ENCODE measurements around the gene PRAMEF14. TPM values are rescaled to one million over a fixed set of nuclear protein-coding genes. Genes with fewer than 3 reads are reported as not detected.

The PRAMEF14 gene, protein sequence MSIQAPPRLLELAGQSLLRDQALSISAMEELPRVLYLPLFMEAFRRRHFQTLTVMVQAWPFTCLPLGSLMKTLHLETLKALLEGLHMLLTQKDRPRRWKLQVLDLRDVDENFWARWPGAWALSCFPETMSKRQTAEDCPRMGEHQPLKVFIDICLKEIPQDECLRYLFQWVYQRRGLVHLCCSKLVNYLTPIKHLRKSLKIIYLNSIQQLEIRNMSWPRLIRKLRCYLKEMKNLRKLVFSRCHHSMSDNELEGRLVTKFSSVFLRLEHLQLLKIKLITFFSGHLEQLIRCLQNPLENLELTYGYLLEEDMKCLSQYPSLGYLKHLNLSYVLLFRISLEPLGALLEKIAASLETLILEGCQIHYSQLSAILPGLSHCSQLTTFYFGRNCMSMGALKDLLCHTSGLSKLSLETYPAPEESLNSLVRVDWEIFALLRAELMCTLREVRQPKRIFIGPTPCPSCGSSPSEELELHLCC
- total RNA-seq, result not detected in 2 replicates

DNA sequence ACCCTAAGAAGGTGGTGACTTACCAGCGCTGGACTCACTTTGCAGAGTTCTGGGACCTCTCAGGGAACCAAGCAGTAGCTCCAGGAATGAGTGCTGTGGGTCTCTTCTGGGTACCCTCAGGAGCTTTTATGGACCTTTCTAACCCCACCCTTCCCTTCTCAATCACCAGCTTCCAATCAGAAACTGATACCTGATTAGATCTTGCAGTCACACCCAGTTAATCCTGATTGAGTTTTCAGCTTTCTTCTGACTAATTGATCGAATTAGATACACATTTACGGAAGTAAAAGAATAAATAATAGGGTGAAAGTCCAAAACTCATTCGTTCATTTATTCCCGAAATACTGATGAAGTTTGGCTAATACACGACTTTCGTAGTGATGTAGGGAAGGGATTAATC, at the start of gene PRAMEF14:
PRAMEF14 (minus strand) TSS at position 101 of the 400 bp plus-strand sequence. CDS start 1,820 bp downstream, outside the sequence.

DNA sequence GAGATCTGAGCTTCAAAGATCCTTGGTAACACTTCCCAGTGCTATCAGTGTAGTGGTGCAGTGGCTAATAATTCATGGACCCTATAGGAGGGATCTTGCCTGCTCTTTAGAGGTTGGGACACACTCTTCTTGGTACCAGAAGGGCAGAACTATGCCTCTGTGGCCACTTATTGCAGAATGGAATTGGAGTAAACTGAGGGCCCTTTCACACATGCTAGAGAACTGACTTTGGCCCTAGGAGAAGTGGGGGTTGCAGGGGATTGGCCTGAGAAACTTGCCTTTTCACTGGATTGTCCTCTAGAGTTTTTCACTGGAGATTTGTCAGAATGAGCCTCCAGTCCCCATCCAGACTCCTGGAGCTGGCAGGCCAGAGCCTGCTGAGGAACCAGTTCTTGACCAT, 42.4 kb upstream of the PRAMEF14 start, which contains the start of gene PRAMEF17:
PRAMEF17 (plus strand) TSS at position 301 of the 400 bp plus-strand sequence; CDS start at position 327, 26 bp downstream.

DNA sequence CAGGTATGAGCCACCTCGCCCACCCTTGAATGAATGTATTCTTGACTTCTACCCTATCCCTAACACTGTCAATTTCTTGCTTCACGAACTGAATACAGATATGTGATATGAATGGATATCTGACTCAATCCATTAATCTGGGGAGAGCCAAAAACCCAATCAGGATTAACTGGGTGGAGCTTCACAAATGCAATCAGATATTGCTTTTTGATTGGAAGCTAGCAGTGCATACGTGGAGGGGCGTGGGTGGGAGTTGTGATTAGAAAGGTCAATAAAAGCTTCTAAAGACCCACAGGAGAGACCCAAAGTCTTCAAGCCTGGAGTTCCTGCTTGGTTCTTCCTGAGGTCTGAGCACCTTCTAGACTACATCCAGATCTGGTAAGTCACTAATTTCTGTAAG, 31.7 kb downstream of the PRAMEF14 start, which contains the start of gene PRAMEF15:
PRAMEF15 (plus strand) TSS at position 301 of the 400 bp plus-strand sequence. CDS start 2,827 bp downstream, outside the sequence.

DNA sequence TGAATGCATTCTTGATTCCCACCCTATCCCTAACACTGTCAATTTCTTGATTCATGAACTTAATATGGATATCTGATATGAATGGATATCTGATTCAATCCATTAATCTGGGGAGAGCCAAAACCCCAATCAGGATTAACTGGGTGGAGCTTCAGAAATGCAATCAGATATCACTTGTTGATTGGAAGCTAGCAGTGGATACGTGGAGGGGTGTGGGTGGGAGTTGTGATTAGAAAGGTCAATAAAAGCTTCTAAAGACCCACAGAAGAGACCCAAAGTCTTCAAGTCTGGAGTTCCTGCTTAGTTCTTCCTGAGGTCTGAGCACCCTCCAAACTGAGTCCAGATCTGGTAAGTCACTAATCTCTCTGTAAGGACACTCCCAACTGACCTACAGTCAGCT, 43.7 kb downstream of the PRAMEF14 start, which contains the start of gene PRAMEF33:
PRAMEF33 (plus strand) TSS at position 301 of the 400 bp plus-strand sequence. CDS start 2,416 bp downstream, outside the sequence.

Other genes starting within 250 kb of the PRAMEF14 start
- not detected in 2 replicates for gene HNRNPCL2, start 230.3 kb downstream of the PRAMEF14 start, total RNA-seq
- not detected in 2 replicates for gene PRAMEF26, start 191.1 kb downstream of the PRAMEF14 start, total RNA-seq
- gene HNRNPCL4, start 181.5 kb downstream of the PRAMEF14 start, total RNA-seq, result not detected in 2 replicates
- gene PRAMEF9, start 175.3 kb downstream of the PRAMEF14 start, total RNA-seq, result not detected in 2 replicates
- gene PRAMEF13, start 145.7 kb downstream of the PRAMEF14 start, total RNA-seq, result not detected in 2 replicates
- not detected in 2 replicates for gene PRAMEF18, start 121.0 kb downstream of the PRAMEF14 start, total RNA-seq
- not detected in 2 replicates for gene PRAMEF5, start 92.9 kb downstream of the PRAMEF14 start, total RNA-seq
- not detected in 2 replicates for gene PRAMEF8, start 62.0 kb downstream of the PRAMEF14 start, total RNA-seq
- not detected in 2 replicates for gene PRAMEF33, start 43.6 kb downstream of the PRAMEF14 start, total RNA-seq
- gene PRAMEF15, start 31.6 kb downstream of the PRAMEF14 start, total RNA-seq, result not detected in 2 replicates
- gene PRAMEF19, start 24.8 kb upstream of the PRAMEF14 start, total RNA-seq, result not detected in 2 replicates
- gene PRAMEF17, start 42.5 kb upstream of the PRAMEF14 start, total RNA-seq, result not detected in 2 replicates
- not detected in 2 replicates for gene PRAMEF20, start 63.3 kb upstream of the PRAMEF14 start, total RNA-seq
- gene LRRC38, start 166.9 kb upstream of the PRAMEF14 start, total RNA-seq, result not detected in 2 replicates
- gene PDPN, start 236.7 kb upstream of the PRAMEF14 start, total RNA-seq, result 89.1 and 115 TPM in 2 replicates